ENCODE results near the gene MRPL51. TPM values are rescaled to one million over a fixed set of nuclear protein-coding genes. Genes with fewer than 3 reads are reported as not detected.

MRPL51 gene
- polyA plus RNA-seq, 1 experiment, result 53.4 TPM

DNA sequence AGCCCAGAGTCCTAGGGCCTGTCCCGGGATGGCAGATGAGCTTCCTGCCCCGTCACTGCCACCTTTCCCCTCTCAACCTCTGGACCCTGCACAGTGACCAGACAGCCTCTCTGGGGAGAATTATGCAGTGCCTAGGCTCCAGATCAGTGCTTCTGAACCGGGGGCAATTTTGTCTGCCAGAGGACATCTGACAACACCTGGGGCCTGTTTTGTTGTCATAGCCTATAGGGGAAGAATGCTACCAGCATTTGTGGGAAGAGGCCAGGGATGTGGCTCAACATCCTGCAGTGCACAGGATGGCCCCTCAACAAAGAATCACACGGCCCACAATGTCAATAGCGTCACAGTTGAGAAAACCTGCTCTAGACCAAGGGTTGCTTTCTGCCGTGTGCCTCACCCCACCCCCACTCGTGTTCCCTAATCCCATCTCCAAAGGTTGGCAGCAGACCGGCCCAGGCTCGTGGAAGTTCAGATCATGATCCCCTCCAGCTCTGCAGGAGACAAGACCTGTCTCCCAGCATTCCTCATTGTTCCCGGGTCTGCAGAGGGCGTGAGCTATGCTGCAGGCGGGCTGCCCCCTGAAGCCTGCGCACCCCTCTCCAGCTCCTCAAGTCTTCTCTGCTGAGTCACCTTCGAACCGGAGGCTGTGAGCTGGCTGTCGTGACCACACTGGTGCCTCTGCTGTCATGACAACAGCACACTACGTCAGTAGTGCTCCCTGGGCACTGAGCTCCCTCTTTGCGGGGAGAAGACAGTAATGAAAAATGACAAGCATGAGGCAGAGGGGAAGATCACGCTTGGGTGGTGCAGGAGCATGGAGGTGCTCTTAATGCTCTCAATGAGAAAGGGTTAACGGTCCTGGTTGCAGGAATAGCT, 39.2 kb upstream of the MRPL51 start:
- POLR2A ChIA-PET, result interaction anchor here (0.5 to 2.0 kb wide), 5 partner anchors 17 to 191 kb away, joined by 3 to 12 read pairs (median 6); partner anchors contain the start of genes TNFRSF1A and ZNF384
- peaks cover 43% of the 10 kb centered on the region for H3K36me3 ChIP-seq (ENCODE audit: control insufficient read depth, insufficient read depth, low read length)
- TF ChIP-seq, protein P1, sequence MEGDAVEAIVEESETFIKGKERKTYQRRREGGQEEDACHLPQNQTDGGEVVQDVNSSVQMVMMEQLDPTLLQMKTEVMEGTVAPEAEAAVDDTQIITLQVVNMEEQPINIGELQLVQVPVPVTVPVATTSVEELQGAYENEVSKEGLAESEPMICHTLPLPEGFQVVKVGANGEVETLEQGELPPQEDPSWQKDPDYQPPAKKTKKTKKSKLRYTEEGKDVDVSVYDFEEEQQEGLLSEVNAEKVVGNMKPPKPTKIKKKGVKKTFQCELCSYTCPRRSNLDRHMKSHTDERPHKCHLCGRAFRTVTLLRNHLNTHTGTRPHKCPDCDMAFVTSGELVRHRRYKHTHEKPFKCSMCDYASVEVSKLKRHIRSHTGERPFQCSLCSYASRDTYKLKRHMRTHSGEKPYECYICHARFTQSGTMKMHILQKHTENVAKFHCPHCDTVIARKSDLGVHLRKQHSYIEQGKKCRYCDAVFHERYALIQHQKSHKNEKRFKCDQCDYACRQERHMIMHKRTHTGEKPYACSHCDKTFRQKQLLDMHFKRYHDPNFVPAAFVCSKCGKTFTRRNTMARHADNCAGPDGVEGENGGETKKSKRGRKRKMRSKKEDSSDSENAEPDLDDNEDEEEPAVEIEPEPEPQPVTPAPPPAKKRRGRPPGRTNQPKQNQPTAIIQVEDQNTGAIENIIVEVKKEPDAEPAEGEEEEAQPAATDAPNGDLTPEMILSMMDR (IDR thresholded peaks at IDR 0.05; ENCODE audit: insufficient read depth, low read depth, low read length), result no peak
- CTCF ChIA-PET, result interaction anchor here (0.6 to 1.0 kb wide), 8 partner anchors 8 to 379 kb away, joined by 3 to 4 read pairs (median 3); no protein-coding TSS in a partner anchor
- peak overlapping the region; percentile 88 for H3K4me3 ChIP-seq (ENCODE audit: low read depth, low read length)
- H3K27me3 ChIP-seq (ENCODE audit: control insufficient read depth, insufficient read depth, low read length), result no peaks in the 10 kb centered on the region
- peak; percentile 92 for DNase-seq (ENCODE audit: low read depth)

DNA sequence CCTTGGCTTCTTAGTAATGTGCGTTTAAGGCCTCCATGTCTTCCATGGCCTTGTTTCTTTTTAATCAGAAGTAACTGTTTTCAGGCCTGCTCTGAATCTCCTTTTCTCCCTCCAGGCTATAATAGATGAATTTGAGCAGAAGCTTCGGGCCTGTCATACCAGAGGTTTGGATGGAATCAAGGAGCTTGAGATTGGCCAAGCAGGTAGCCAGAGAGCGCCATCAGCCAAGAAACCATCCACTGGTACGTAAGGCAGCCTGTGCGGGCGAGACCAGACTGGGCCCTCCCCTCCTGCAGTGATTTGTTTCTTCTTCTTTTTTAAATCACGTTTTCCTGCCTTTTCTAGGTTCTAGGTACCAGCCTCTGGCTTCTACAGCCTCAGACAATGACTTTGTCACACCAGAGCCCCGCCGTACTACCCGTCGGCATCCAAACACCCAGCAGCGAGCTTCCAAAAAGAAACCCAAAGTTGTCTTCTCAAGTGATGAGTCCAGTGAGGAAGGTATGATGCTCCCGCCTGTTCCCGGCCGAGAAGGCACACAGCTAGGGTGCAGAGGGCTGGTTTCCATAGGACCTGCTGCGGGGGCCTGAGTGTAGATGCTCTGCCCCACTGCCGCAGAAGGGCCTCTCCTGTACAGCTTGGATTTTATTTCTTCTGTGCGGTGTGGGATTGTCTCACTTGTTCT, 37.7 kb upstream of the MRPL51 start:
- TF ChIP-seq, protein P1 (IDR thresholded peaks at IDR 0.05; ENCODE audit: insufficient read depth, low read depth, low read length), result no peak
- no peak for DNase-seq (ENCODE audit: low read depth)
- H3K4me3 ChIP-seq (ENCODE audit: low read depth, low read length), result no peak overlapping the region
- H3K36me3 ChIP-seq (ENCODE audit: control insufficient read depth, insufficient read depth, low read length), result peaks cover 42% of the 10 kb centered on the region
- POLR2A ChIA-PET, result no interaction called here
- no peaks in the 10 kb centered on the region for H3K27me3 ChIP-seq (ENCODE audit: control insufficient read depth, insufficient read depth, low read length)
- CTCF ChIA-PET, result interaction anchor here (1.2 kb wide), 1 partner anchor 27 kb away, joined by 5 read pairs; no protein-coding TSS in a partner anchor

DNA sequence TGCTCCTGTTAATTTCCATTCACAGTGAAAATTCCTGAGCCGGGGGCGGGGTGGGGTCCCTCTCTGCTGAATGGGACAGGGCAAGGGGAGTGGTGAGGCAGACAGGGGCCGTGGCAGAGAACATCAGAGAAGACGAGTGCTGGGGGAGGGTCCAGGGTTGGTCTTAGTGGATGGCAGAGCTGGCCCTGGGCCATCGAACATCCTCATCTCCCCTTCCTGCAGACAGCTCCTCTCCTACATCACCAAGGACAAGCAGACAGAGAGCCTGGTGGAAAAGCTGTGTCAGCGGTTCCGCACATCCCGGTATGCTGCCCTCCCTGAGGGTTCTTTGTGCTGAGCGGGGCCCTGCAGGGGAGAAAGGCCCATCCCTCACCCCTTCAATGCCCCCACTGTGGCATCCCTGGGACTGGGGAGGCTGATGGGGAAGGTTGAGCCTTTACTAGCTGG, 36.3 kb upstream of the MRPL51 start:
- TF ChIP-seq, protein P1 (IDR thresholded peaks at IDR 0.05; ENCODE audit: insufficient read depth, low read depth, low read length), result no peak
- POLR2A ChIA-PET, result no interaction called here

DNA sequence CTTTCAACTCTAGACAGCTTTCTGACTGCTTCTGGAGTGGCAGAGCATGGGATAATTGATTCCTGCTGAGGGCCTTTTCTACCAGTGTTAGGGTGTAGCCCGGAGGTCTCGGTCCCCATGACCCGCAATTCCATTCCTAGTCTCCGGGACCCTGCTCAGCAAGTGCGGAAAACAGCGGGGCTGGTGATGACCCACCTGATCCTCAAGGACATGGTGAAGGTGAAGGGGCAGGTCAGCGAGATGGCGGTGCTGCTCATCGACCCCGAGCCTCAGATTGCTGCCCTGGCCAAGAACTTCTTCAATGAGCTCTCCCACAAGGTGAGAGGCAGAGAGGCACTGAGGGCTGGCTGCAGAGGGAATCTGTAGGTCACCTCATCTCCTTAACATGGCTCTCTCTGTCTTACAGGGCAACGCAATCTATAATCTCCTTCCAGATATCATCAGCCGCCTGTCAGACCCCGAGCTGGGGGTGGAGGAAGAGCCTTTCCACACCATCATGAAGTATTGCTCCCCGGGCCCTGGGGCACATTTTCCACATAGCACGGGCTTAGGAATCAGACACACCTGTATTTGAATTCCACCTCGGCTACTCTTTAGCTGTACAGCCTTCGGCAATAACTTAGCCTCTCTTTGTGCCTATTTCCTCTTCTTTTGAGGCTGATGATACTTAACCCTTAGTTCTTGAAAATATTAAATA, 35.6 kb upstream of the MRPL51 start:
- H3K27me3 ChIP-seq (ENCODE audit: control insufficient read depth, insufficient read depth, low read length), result no peaks in the 10 kb centered on the region
- DNase-seq (ENCODE audit: low read depth), result no peak
- ChIA-PET POLR2A (no interaction called here), CTCF (interaction anchor here (0.8 to 1.2 kb wide), 3 partner anchors 35 to 63 kb away, joined by 3 to 5 read pairs (median 3); no protein-coding TSS in a partner anchor)
- TF ChIP-seq, protein P1 (IDR thresholded peaks at IDR 0.05; ENCODE audit: insufficient read depth, low read depth, low read length), result no peak
- peaks cover 44% of the 10 kb centered on the region for H3K36me3 ChIP-seq (ENCODE audit: control insufficient read depth, insufficient read depth, low read length)
- H3K4me3 ChIP-seq (ENCODE audit: low read depth, low read length), result no peak overlapping the region

More for the DNA sequence above, 36.3 kb upstream of the MRPL51 start:
- Histone ChIP-seq H3K4me3 (ENCODE audit: low read depth, low read length) (no peak overlapping the region), H3K36me3 (ENCODE audit: control insufficient read depth, insufficient read depth, low read length) (peaks cover 41% of the 10 kb centered on the region), H3K27me3 (ENCODE audit: control insufficient read depth, insufficient read depth, low read length) (no peaks in the 10 kb centered on the region)
- CTCF ChIA-PET, result interaction anchor here (0.8 to 1.2 kb wide), 3 partner anchors 34 to 64 kb away, joined by 3 to 5 read pairs (median 3); no protein-coding TSS in a partner anchor
- DNase-seq (ENCODE audit: low read depth), result no peak
